Measurements from ENCODE around the gene PPP1R3F.

The PPP1R3F gene

DNA sequence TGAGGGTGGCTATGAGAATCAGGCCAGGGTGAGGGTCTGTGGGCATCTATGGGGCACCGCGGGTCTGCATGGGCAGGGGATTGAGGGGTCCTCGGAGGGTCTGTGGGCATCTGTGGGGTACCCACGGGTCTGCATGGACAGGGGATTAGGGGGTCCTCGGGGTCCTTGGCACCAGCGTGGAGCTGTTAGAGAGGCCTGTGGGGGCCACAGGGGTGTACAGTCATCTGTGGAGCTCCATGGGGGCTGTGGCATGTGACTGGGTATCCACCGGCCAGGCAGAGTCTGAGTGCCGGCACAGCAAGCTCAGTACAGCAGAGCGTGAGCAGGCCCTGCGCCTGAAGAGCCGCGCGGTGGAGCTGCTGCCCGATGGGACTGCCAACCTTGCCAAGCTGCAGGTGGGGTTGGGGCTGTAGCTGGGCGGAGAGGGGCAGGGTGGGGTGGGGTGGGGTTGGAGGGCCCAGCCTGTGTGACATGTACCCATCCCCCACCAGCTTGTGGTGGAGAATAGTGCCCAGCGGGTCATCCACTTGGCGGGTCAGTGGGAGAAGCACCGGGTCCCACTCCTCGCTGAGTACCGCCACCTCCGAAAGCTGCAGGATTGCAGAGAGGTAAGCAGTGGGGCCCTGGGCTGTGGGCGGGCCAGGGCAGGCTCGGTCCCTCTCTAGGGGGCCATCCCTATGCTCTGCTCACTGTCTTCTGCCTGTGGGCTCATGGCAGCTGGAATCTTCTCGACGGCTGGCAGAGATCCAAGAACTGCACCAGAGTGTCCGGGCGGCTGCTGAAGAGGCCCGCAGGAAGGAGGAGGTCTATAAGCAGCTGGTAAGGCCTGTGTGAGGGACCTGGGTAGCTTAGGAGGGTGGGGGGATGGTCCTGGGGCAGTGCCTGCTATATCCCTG lies 21.4 kb upstream of the PPP1R3F start:
- no peaks in the 10 kb centered on the region for H3K4me1 ChIP-seq (ENCODE audit: insufficient read depth, poor library complexity, severe bottlenecking)
- ATAC-seq (ENCODE audit: low read depth) (no peak), DNase-seq (ENCODE audit: low spot score) (no peak)
- H3K27ac ChIP-seq (ENCODE audit: poor library complexity, severe bottlenecking) = no peak overlapping the region
- H3K36me3 ChIP-seq (ENCODE audit: low read depth) = 0 out of 2 replicates have a peak, but pooled peaks cover 4% of the 10 kb centered on the region
- H3K9me3 ChIP-seq (ENCODE audit: severe bottlenecking) = no peaks in the 10 kb centered on the region
- no peak overlapping the region for H3K4me3 ChIP-seq (ENCODE audit: severe bottlenecking)
- TF ChIP-seq, protein P1, sequence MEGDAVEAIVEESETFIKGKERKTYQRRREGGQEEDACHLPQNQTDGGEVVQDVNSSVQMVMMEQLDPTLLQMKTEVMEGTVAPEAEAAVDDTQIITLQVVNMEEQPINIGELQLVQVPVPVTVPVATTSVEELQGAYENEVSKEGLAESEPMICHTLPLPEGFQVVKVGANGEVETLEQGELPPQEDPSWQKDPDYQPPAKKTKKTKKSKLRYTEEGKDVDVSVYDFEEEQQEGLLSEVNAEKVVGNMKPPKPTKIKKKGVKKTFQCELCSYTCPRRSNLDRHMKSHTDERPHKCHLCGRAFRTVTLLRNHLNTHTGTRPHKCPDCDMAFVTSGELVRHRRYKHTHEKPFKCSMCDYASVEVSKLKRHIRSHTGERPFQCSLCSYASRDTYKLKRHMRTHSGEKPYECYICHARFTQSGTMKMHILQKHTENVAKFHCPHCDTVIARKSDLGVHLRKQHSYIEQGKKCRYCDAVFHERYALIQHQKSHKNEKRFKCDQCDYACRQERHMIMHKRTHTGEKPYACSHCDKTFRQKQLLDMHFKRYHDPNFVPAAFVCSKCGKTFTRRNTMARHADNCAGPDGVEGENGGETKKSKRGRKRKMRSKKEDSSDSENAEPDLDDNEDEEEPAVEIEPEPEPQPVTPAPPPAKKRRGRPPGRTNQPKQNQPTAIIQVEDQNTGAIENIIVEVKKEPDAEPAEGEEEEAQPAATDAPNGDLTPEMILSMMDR (IDR thresholded peaks at IDR 0.05; ENCODE audit: poor library complexity, severe bottlenecking) = no peak
- H3K27me3 ChIP-seq (ENCODE audit: insufficient read depth, poor library complexity, severe bottlenecking) = no peaks in the 10 kb centered on the region

DNA sequence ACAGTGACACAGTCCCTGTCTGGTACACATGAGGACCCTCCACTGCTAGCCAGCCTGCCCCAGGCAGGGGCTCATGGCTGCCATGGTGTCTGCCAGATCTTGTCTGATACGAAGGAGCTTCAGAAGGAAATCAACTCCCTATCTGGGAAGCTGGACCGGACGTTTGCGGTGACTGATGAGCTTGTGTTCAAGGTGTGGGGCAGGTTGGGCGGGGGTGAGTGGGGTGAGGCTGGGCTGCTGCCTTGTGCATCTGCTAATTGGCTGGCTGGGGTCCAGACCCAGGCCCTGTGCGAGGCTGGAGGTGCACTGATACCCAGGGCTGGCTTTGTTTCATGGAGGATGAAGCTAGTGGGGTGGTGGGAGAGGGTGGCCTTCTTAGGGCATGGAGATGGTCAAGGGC lies 20.5 kb upstream of the PPP1R3F start:
- no peaks in the 10 kb centered on the region for H3K9me3 ChIP-seq (ENCODE audit: severe bottlenecking)
- no peaks in the 10 kb centered on the region for H3K4me1 ChIP-seq (ENCODE audit: insufficient read depth, poor library complexity, severe bottlenecking)
- no peak; the same call in 2 of the 3 replicates for ATAC-seq (ENCODE audit: low read depth)
- TF ChIP-seq, protein P1 (IDR thresholded peaks at IDR 0.05; ENCODE audit: poor library complexity, severe bottlenecking) = no peak
- no peak overlapping the region for H3K27ac ChIP-seq (ENCODE audit: poor library complexity, severe bottlenecking)
- 0 out of 2 replicates have a peak, but pooled peaks cover 4% of the 10 kb centered on the region for H3K36me3 ChIP-seq (ENCODE audit: low read depth)
- no peak overlapping the region for H3K4me3 ChIP-seq (ENCODE audit: severe bottlenecking)
- DNase-seq (ENCODE audit: low spot score) = no peak
- no peaks in the 10 kb centered on the region for H3K27me3 ChIP-seq (ENCODE audit: insufficient read depth, poor library complexity, severe bottlenecking)

DNA sequence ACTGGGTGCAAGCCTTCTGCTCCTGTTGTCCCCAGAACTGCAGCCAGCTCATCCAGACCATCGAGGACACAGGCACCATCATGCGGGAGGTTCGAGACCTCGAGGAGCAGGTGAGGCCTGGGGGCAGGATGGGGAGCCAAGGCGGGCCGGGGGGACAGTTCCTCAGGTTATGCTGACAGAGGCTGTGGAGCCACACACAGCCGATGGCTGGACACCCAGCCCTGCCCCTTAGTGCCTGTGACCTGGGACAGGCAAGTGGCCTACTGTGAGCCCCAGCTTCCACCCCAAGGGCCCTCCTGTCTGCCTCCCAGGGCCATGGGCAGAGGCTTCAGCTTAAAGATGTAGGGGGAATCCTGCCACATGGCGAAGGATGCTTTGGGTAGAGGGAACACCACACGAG lies 20.0 kb upstream of the PPP1R3F start:
- ATAC-seq (ENCODE audit: low read depth) (no peak), DNase-seq (ENCODE audit: low spot score) (no peak)
- H3K27ac ChIP-seq (ENCODE audit: poor library complexity, severe bottlenecking) = no peak overlapping the region
- no peaks in the 10 kb centered on the region for H3K9me3 ChIP-seq (ENCODE audit: severe bottlenecking)
- 0 out of 2 replicates have a peak, but pooled peaks cover 4% of the 10 kb centered on the region for H3K36me3 ChIP-seq (ENCODE audit: low read depth)
- no peaks in the 10 kb centered on the region for H3K27me3 ChIP-seq (ENCODE audit: insufficient read depth, poor library complexity, severe bottlenecking)
- H3K4me1 ChIP-seq (ENCODE audit: insufficient read depth, poor library complexity, severe bottlenecking) = no peaks in the 10 kb centered on the region
- TF ChIP-seq, protein P1 (IDR thresholded peaks at IDR 0.05; ENCODE audit: poor library complexity, severe bottlenecking) = no peak
- H3K4me3 ChIP-seq (ENCODE audit: severe bottlenecking) = no peak overlapping the region

DNA sequence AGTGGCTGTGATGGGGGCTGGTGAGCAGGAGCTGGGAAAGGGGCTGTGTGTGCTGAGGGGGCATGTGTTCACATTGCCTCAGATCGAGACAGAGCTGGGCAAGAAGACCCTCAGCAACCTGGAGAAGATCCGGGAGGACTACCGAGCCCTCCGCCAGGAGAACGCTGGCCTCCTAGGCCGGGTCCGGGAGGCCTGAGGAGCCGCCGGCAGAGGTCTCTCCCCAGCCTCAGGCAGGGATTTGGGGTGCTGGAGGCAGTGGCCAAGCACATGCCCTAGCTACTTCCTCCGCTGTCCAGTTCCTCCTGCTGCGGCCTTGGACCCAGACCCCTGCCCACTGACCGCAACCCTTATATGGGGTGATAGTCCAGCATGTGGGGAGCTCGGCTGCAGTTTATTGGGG lies 19.5 kb upstream of the PPP1R3F start:
- no peaks in the 10 kb centered on the region for H3K4me1 ChIP-seq (ENCODE audit: insufficient read depth, poor library complexity, severe bottlenecking)
- ATAC-seq (ENCODE audit: low read depth) = no peak
- H3K27me3 ChIP-seq (ENCODE audit: insufficient read depth, poor library complexity, severe bottlenecking) = no peaks in the 10 kb centered on the region
- no peaks in the 10 kb centered on the region for H3K9me3 ChIP-seq (ENCODE audit: severe bottlenecking)
- DNase-seq (ENCODE audit: low spot score) = no peak
- no peak overlapping the region for H3K4me3 ChIP-seq (ENCODE audit: severe bottlenecking)
- 0 out of 2 replicates have a peak, but pooled peaks cover 4% of the 10 kb centered on the region for H3K36me3 ChIP-seq (ENCODE audit: low read depth)
- TF ChIP-seq, protein P1 (IDR thresholded peaks at IDR 0.05; ENCODE audit: poor library complexity, severe bottlenecking) = no peak
- H3K27ac ChIP-seq (ENCODE audit: poor library complexity, severe bottlenecking) = no peak overlapping the region

DNA sequence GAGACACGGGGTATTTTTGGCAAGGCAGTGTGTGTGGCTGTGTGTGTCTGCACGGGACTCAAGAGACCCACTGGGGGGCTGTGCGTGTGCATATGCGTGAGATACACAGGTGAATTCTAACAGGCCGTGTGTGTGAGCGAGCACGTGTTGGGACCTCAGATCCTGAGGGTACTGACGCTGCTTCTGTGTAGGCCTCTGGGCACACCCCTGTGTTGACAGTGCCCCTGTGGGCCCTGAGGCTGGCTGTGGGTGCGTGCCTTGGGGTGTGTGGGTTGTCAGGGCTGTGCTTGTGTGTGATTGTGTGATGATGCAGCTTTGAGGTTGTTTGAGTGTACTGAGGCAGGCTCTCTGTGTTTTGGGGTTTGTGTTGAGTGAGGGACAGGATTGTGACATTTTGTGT lies 19.0 kb upstream of the PPP1R3F start:
- TF ChIP-seq, protein P1 (IDR thresholded peaks at IDR 0.05; ENCODE audit: poor library complexity, severe bottlenecking) = no peak
- ATAC-seq (ENCODE audit: low read depth) (no peak), DNase-seq (ENCODE audit: low spot score) (no peak)
- no peak overlapping the region for H3K4me3 ChIP-seq (ENCODE audit: severe bottlenecking)
- H3K36me3 ChIP-seq (ENCODE audit: low read depth) = 0 out of 2 replicates have a peak, but pooled peaks cover under 1% of the 10 kb centered on the region
- no peak overlapping the region for H3K27ac ChIP-seq (ENCODE audit: poor library complexity, severe bottlenecking)
- no peaks in the 10 kb centered on the region for H3K9me3 ChIP-seq (ENCODE audit: severe bottlenecking)
- H3K4me1 ChIP-seq (ENCODE audit: insufficient read depth, poor library complexity, severe bottlenecking) = no peaks in the 10 kb centered on the region
- no peaks in the 10 kb centered on the region for H3K27me3 ChIP-seq (ENCODE audit: insufficient read depth, poor library complexity, severe bottlenecking)
